Measurements from ENCODE around the gene ZFAND6. TPM values are rescaled to one million over a fixed set of nuclear protein-coding genes. Genes with fewer than 3 reads are reported as not detected.

ZFAND6 gene
- total RNA-seq, 1 donor from 2014 or later = 207 TPM

Other genes with a start within 250 kb of the ZFAND6 start
- gene MTHFS, start 162.7 kb upstream of the ZFAND6 start, total RNA-seq = 13.6 and 13.9 TPM in 2 replicates
- 0.13 TPM in 2 replicates for gene BCL2A1, start 88.5 kb upstream of the ZFAND6 start, total RNA-seq
- 4.6 and 11.0 TPM in 2 replicates for gene FAH, start 93.3 kb downstream of the ZFAND6 start, total RNA-seq
- gene CTXND1, start 192.5 kb downstream of the ZFAND6 start, total RNA-seq = not detected in 2 replicates